ENCODE measurements around the gene BUD23. TPM values are rescaled to one million over a fixed set of nuclear protein-coding genes. Genes with fewer than 3 reads are reported as not detected.

The BUD23 gene
- total and polyA plus RNA-seq, 11 donors = 57.4 to 150 (median 69.6) TPM

MicroRNA genes within 50 kb of the gene (microRNA counts, 767-probe panel; counts per million panel counts)
- microRNA hsa-miR-4284 = 71.6 to 758 counts per million in 2 donors

Small RNA genes within 50 kb of the gene (microRNA-seq; reads per million reads assigned to microRNA genes)
- gene MIR4284 = 0 reads per million in 4 donors

Other genes with a start within 250 kb of the BUD23 start
- under 1 TPM in 6 of 9 donors, not detected in 3; 0.12 to 0.48 (median 0.28) TPM for gene FZD9, start 249.8 kb upstream of the BUD23 start, total RNA-seq
- gene FZD9, start 249.8 kb upstream of the BUD23 start, polyA plus RNA-seq = under 1 TPM; 0.15 to 0.82 TPM
- 10 to 100 TPM; 30.1 to 45.0 (median 41.5) TPM for gene BAZ1B, start 161.3 kb upstream of the BUD23 start, total RNA-seq
- gene BAZ1B, start 161.3 kb upstream of the BUD23 start, polyA plus RNA-seq = 10 to 100 TPM; 19.0 to 31.5 TPM
- 100 to 1,000 TPM in 2 of 9 donors, 10 to 100 TPM in 7; 63.2 to 182 (median 77.9) TPM for gene BCL7B, start 125.9 kb upstream of the BUD23 start, total RNA-seq
- gene BCL7B, start 125.9 kb upstream of the BUD23 start, polyA plus RNA-seq = 10 to 100 TPM; 65.3 to 88.8 TPM
- gene TBL2, start 105.0 kb upstream of the BUD23 start, total RNA-seq = 10 to 100 TPM in 7 of 9 donors, 1 to 10 TPM in 2; 6.8 to 24.1 (median 14.1) TPM
- 10 to 100 TPM in 1 of 2 donors, 1 to 10 TPM in 1; 3.5 to 27.3 TPM for gene TBL2, start 105.0 kb upstream of the BUD23 start, polyA plus RNA-seq
- gene MLXIPL, start 59.1 kb upstream of the BUD23 start, total RNA-seq = 10 to 100 TPM in 1 of 9 donors, 1 to 10 TPM in 6, under 1 TPM in 2; 0.42 to 10.1 (median 1.8) TPM
- 1 to 10 TPM; 2.0 to 5.4 TPM for gene MLXIPL, start 59.1 kb upstream of the BUD23 start, polyA plus RNA-seq
- gene VPS37D, start 15.8 kb upstream of the BUD23 start, total RNA-seq = 1 to 10 TPM; 1.9 to 2.9 (median 2.7) TPM
- gene VPS37D, start 15.8 kb upstream of the BUD23 start, polyA plus RNA-seq = 1 to 10 TPM; 1.1 to 2.2 TPM
- 10 to 100 TPM in 6 of 9 donors, 1 to 10 TPM in 3; 6.8 to 21.1 (median 15.6) TPM for gene DNAJC30, start 144 bp upstream of the BUD23 start, total RNA-seq
- gene DNAJC30, start 144 bp upstream of the BUD23 start, polyA plus RNA-seq = 10 to 100 TPM in 1 of 2 donors, 1 to 10 TPM in 1; 7.2 to 14.0 TPM
- gene STX1A, start 36.1 kb downstream of the BUD23 start, total RNA-seq = 1 to 10 TPM; 1.1 to 3.6 (median 1.6) TPM
- gene STX1A, start 36.1 kb downstream of the BUD23 start, polyA plus RNA-seq = 1 to 10 TPM; 1.8 to 2.4 TPM
- 10 to 100 TPM; 17.9 to 36.9 (median 25.0) TPM for gene ABHD11, start 55.2 kb downstream of the BUD23 start, total RNA-seq
- gene ABHD11, start 55.2 kb downstream of the BUD23 start, polyA plus RNA-seq = 10 to 100 TPM; 21.0 to 27.7 TPM
- gene CLDN3, start 86.7 kb downstream of the BUD23 start, total RNA-seq = not detected
- gene CLDN3, start 86.7 kb downstream of the BUD23 start, polyA plus RNA-seq = under 1 TPM in 1 of 2 donors, not detected in 1; 0.10 TPM
- under 1 TPM in 1 of 9 donors, not detected in 8; 0.11 TPM for gene CLDN4, start 147.4 kb downstream of the BUD23 start, total RNA-seq
- under 1 TPM in 1 of 2 donors, not detected in 1; 0.12 TPM for gene CLDN4, start 147.4 kb downstream of the BUD23 start, polyA plus RNA-seq
- gene METTL27, start 158.9 kb downstream of the BUD23 start, total RNA-seq = 1 to 10 TPM in 3 of 9 donors, under 1 TPM in 3, not detected in 3; 0.30 to 2.7 (median 0.94) TPM
- gene METTL27, start 158.9 kb downstream of the BUD23 start, polyA plus RNA-seq = under 1 TPM in 1 of 2 donors, not detected in 1; 0.12 TPM
- gene TMEM270, start 177.6 kb downstream of the BUD23 start, total RNA-seq = not detected
- not detected for gene TMEM270, start 177.6 kb downstream of the BUD23 start, polyA plus RNA-seq

Measured in heart left ventricle (tissue), 11 donors.